GM12892 (cell line): ENCODE data around the gene SDF2L1.

ENCODE experiments used
- POLR2A ChIP-seq: IDR thresholded peaks from 2 replicates; pipeline ENCODE4 v1.6.1; 2011; ENCODE audit warnings: low read depth, low read length, control low read depth
- POLR2AphosphoS5 ChIP-seq: IDR thresholded peaks from 2 replicates; pipeline ENCODE4 v1.6.1; 2011; ENCODE audit warnings: low read depth, low read length, control low read depth
- TAF1 ChIP-seq: IDR thresholded peaks from 2 replicates; pipeline ENCODE4 v1.6.1; 2011; ENCODE audit warnings: low read depth, mild to moderate bottlenecking, control low read depth, low read length, borderline replicate concordance

DNA sequence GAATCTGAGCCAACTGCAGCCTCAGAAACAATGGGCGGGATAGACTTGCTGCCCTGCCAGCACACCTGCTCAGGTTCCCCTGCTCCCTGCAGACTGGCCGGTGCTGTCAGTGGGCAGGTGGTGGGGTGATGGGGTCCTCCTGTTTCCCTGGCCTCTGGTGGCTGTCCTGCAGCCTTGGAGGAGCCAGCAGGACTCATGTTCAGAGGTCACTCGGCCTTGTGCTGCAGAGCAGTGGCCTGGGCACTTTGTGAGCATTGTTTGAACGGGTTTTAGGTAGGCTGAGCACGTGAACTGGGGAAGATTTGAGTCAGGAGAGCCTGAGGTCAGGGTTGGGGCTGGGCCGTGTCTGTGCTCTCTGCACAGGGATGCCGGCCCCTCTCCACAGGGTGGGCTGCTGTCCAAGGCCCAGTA, 41.3 kb downstream of the SDF2L1 start:
- TF ChIP-seq POLR2AphosphoS5 (no peak), TAF1 (no peak), POLR2A (no peak)
